ENCODE data around the gene KY. TPM values are rescaled to one million over a fixed set of nuclear protein-coding genes. Genes with fewer than 3 reads are reported as not detected.

KY gene
- total RNA-seq, 1 experiment from 2014 or later, result 0.29 TPM

DNA sequence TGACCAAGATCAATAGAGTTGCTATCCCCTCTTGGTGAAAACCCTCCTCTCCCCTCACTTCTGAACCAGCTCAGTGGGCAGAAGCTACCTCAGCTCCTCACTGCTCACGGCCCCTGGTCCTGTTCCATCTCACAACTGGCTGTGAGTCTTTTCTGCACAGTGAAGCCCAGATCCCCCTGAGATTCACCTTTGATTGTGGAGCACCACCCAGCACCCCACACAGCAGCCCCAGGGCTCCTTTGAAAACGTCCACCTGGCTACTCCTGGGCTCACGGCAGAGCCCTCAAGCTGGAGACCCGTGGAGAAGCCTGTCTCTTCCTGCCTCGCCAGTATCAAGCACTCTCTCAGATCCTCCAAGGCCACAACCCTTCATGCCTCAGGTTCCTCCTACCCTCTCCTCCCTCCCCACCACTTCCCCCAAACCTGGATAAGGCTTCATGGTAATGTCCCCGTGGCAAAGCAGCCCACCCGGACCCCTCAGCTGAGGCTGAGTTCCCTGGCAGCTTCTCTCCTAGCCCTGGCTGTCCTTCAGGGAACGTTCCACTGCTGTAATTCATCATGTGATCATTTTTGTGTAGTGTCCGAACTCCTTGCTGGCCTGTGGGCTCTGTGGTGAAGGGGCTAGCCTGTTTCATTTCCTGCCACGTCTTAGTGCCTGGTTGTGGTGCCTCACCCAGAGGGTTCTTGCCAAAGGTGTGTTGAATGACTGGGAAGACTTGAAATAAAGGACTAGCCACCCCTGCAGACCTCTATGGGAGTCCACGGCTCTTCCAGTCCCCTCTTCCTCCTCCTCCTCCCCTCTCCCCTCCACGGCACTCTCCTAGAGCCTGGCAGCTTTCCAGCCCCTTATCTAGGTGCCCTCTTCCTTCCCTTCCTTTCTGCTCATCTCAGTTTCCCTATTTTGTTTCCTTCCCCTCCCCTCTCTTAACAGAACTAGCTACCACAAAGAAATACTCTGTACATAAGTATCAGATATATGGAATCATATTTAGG is 44.5 kb downstream of the KY start:
- Histone ChIP-seq H4K20me1 (ENCODE audit: low read length) (no peaks in the 10 kb centered on the region), H3K9me3 (ENCODE audit: low read length) (no peaks in the 10 kb centered on the region), H3K79me2 (ENCODE audit: low read length) (no peaks in the 10 kb centered on the region), H3K4me2 (ENCODE audit: low read length) (no peak overlapping the region), H3K36me3 (ENCODE audit: low read depth, low read length) (no peaks in the 10 kb centered on the region), H3K27me3 (ENCODE audit: low read length) (peaks cover 4% of the 10 kb centered on the region; the same call in 1 of the 2 replicates), H3K4me3 (ENCODE audit: low read length) (no peak overlapping the region), H3F3A (ENCODE audit: low read length, unreplicated experiment) (no peaks in the 10 kb centered on the region), H3K9me2 (replicated peaks; ENCODE audit: low read length) (no peaks in the 10 kb centered on the region), H2AFZ (ENCODE audit: low read length) (no peak overlapping the region), H3K4me1 (ENCODE audit: insufficient read depth, low read length) (no peaks in the 10 kb centered on the region), H3K27ac (ENCODE audit: low read length) (no peak overlapping the region), H3K9ac (ENCODE audit: low read length) (no peak overlapping the region)
- DNase-seq (no peak), ATAC-seq (no peak)
- TF ChIP-seq EZH2 (IDR thresholded peaks at IDR 0.05; ENCODE audit: low read length, unreplicated experiment) (no peak), EZH2phosphoT487 (IDR thresholded peaks at IDR 0.05; ENCODE audit: borderline replicate concordance, low read length) (no peak)
- TF ChIP-seq, protein P1, sequence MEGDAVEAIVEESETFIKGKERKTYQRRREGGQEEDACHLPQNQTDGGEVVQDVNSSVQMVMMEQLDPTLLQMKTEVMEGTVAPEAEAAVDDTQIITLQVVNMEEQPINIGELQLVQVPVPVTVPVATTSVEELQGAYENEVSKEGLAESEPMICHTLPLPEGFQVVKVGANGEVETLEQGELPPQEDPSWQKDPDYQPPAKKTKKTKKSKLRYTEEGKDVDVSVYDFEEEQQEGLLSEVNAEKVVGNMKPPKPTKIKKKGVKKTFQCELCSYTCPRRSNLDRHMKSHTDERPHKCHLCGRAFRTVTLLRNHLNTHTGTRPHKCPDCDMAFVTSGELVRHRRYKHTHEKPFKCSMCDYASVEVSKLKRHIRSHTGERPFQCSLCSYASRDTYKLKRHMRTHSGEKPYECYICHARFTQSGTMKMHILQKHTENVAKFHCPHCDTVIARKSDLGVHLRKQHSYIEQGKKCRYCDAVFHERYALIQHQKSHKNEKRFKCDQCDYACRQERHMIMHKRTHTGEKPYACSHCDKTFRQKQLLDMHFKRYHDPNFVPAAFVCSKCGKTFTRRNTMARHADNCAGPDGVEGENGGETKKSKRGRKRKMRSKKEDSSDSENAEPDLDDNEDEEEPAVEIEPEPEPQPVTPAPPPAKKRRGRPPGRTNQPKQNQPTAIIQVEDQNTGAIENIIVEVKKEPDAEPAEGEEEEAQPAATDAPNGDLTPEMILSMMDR (conservative IDR thresholded peaks at IDR 0.05; ENCODE audit: low read depth, low read length), result no peak
- ChIA-PET CTCF (no interaction called here), POLR2A (ENCODE audit: unreplicated experiment) (no interaction called here)
- intact Hi-C loops (cut with micrococcal nuclease), result no loop called here
- no TSS peak for BruUV-seq (replicated peaks)

DNA sequence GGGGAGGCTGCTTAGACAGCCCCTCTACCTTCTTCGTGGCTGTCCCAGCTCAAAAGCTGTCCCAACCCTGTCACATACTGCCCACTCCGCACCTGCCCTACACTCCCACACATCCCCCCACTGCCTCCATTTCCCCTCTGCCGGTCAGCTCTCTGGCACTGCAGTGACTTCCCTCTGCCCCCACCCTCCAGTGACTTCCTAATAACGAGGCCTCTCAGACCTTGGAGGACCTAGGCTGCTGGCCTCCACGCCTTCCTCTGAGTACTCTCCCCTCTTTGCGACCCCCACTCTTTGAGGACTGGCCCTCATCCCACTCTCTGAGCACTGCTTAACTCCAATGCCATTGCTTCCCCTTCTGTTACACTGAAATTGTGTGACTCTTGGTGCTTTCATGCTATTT is 45.3 kb downstream of the KY start:
- Histone ChIP-seq H3K9me2 (replicated peaks; ENCODE audit: low read length) (no peaks in the 10 kb centered on the region), H3K27ac (ENCODE audit: low read length) (no peak overlapping the region), H3F3A (ENCODE audit: low read length, unreplicated experiment) (no peaks in the 10 kb centered on the region), H3K27me3 (ENCODE audit: low read length) (peaks cover 4% of the 10 kb centered on the region; the same call in 1 of the 2 replicates), H4K20me1 (ENCODE audit: low read length) (no peaks in the 10 kb centered on the region), H2AFZ (ENCODE audit: low read length) (no peak overlapping the region), H3K4me1 (ENCODE audit: insufficient read depth, low read length) (peaks cover 2% of the 10 kb centered on the region), H3K9ac (ENCODE audit: low read length) (no peak overlapping the region), H3K36me3 (ENCODE audit: low read depth, low read length) (no peaks in the 10 kb centered on the region), H3K9me3 (ENCODE audit: low read length) (no peaks in the 10 kb centered on the region), H3K4me2 (ENCODE audit: low read length) (no peak overlapping the region), H3K79me2 (ENCODE audit: low read length) (no peaks in the 10 kb centered on the region), H3K4me3 (ENCODE audit: low read length) (no peak overlapping the region)
- DNase-seq, result no peak
- BruUV-seq (replicated peaks), result no TSS peak
- ChIA-PET POLR2A (ENCODE audit: unreplicated experiment) (no interaction called here), CTCF (no interaction called here)
- intact Hi-C loops (cut with micrococcal nuclease), result no loop called here
- TF ChIP-seq EZH2phosphoT487 (IDR thresholded peaks at IDR 0.05; ENCODE audit: borderline replicate concordance, low read length) (no peak), EZH2 (IDR thresholded peaks at IDR 0.05; ENCODE audit: low read length, unreplicated experiment) (no peak)
- TF ChIP-seq, protein P1 (conservative IDR thresholded peaks at IDR 0.05; ENCODE audit: low read depth, low read length), result no peak
- no peak for ATAC-seq

DNA sequence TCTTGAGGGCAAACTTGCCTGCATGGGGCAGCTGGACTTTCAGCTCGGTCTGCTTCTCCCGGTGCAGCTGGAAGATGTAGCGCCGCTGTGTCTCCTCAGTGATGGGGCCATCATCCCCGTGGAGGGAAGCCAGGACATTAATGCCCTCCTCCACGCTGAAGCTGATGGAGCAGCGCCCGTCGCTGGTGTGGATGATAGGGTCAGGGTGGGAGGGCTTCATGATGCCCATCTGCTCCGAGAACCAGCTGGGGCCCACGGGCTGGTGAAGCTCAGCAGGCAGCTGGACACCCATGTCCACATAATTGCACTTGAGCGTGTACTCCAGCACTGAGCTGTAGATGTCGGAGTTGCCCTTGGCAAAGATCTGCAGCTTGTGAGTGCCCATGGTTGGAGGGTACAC is 46.9 kb downstream of the KY start:
- no peak overlapping the region for H3K4me3 ChIP-seq (ENCODE audit: low read length)
- H3K27me3 ChIP-seq (ENCODE audit: low read length), result no peaks in the 10 kb centered on the region
- H3K27ac ChIP-seq (ENCODE audit: low read length), result no peak overlapping the region
- H3K4me2 ChIP-seq (ENCODE audit: low read length), result no peak overlapping the region
- CTCF ChIA-PET, result no interaction called here
- ATAC-seq (no peak), DNase-seq (no peak)
- peaks cover 8% of the 10 kb centered on the region for H3K4me1 ChIP-seq (ENCODE audit: insufficient read depth, low read length)
- POLR2A ChIA-PET (ENCODE audit: unreplicated experiment), result no interaction called here
- TF ChIP-seq EZH2phosphoT487 (IDR thresholded peaks at IDR 0.05; ENCODE audit: borderline replicate concordance, low read length) (no peak), EZH2 (IDR thresholded peaks at IDR 0.05; ENCODE audit: low read length, unreplicated experiment) (no peak)
- TF ChIP-seq, protein P1 (conservative IDR thresholded peaks at IDR 0.05; ENCODE audit: low read depth, low read length), result no peak
- H3K79me2 ChIP-seq (ENCODE audit: low read length), result no peaks in the 10 kb centered on the region
- H3K9me3 ChIP-seq (ENCODE audit: low read length), result no peaks in the 10 kb centered on the region
- no peaks in the 10 kb centered on the region for H4K20me1 ChIP-seq (ENCODE audit: low read length)
- H3K9ac ChIP-seq (ENCODE audit: low read length), result no peak overlapping the region
- no TSS peak for BruUV-seq (replicated peaks)
- no peaks in the 10 kb centered on the region for H3K9me2 ChIP-seq (replicated peaks; ENCODE audit: low read length)
- no peaks in the 10 kb centered on the region for H3K36me3 ChIP-seq (ENCODE audit: low read depth, low read length)
- no peak overlapping the region for H2AFZ ChIP-seq (ENCODE audit: low read length)
- intact Hi-C loops (cut with micrococcal nuclease), result loop anchor here (5.0 kb wide), 1 partner anchor 153 kb away; no protein-coding TSS in a partner anchor
- no peaks in the 10 kb centered on the region for H3F3A ChIP-seq (ENCODE audit: low read length, unreplicated experiment)
